GM21717 (cell line): Measurements from ENCODE around the gene LAMTOR4.
"Not testable (repeated sequence)": the region's sequence is repeated elsewhere in the genome, so short reads cannot be mapped to it uniquely, and the experiment has no call there.

Experiments used
- ATAC-seq: cut with Tn5 transposase; IDR thresholded peaks from one replicate; pipeline ENCODE4 v1.9.1; 2021; ENCODE audit warnings: mild to moderate bottlenecking, moderate library complexity; ENCODE audit not compliant: unreplicated experiment

LAMTOR4 gene

DNA sequence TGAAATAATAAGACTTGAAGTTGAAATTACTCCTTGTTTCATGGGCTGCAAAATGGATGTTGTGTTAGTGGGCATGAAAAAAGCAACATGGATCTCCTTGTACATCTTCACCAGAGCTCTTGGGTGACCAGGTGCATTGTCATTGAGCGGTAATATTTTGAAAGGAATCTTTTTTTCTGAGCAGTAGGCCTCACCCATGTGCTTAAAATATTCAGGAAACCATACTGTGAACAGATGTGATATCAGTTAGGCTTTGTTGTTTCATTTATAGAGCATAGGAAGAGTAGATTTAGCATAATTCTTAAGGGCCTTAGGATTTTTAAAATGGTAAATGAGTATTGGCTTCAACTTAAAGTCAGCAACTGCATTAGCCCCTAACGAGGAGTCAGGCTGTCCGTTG is 44.3 kb downstream of the LAMTOR4 start:
- ATAC-seq: no peak

DNA sequence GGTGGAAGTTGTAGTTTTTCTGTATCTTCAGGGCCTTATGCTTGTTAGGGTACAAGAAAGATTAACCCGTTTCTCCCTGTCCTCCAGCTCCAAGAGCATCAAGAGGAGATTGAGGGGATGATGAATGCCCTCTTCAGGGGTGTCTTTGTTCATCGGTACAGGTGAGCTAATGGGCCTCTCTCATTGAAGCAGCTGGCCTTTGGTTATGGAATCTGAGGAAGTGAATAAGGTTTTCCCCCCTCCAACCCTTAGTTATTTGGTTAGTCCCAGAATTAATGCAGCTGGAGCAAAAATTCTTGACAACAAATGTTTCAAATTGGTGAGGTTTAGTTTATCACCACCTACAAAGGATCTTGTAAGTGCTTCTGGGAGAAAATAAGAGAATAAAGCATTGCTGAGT is 46.5 kb downstream of the LAMTOR4 start:
- no peak for ATAC-seq

DNA sequence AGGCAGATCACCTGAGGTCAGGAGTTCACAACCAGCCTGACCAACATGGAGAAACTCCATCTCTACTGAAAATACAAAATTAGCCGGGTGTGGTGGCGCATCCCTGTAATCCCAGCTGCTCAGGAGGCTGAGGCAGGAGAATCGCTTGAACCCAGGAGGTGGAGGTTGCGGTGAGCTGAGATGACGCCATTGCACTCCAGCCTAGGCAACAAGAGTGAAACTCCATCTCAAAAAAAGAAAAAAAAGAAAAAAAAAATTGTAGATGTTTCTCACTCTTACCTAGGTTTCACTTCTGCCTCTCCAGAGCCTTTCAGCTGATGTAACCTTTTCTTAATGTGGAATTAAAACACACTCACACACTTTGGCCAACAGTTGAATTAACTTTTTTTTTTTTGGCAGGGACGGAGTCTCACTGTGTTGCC is 47.2 kb downstream of the LAMTOR4 start:
- not testable (repeated sequence) for ATAC-seq

DNA sequence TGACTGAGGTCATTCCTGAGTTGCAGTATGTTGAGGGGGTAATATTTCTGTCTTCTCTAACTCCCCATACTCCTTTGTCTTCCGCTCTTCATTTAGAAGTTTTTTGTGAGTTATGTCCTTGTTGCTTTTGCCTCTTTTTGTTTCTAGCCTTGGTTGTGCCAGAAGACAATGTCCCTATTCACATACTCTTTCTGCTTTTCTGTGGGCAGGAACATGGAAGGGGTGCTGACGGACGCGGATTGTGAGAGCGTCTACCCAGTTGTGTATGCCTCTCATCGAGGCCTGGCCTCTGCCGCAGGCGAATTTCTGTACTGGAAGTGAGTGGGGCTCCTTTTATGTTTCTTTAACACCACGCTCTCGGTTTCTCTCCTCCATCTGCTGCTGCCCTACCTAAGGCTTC is 49.5 kb downstream of the LAMTOR4 start:
- no peak for ATAC-seq

DNA sequence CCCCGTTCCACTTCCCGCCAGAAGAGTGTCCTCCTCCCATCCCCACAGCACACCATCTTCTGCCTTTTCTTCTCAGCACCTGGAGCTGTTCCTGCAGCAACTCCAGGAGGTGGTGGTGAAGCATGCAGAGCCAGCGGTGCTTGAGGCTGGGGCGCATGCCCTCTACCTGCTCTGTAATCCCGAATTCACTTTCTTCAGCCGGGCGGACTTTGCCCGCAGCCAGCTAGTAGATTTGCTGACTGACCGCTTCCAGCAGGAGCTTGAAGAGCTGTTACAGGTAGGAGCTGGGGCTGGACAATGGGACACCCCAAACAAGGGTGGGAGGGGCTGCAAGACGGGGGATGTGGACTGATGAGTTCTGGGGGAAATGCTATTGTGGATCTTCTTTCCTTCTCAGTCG is 52.0 kb downstream of the LAMTOR4 start:
- ATAC-seq: no peak
